Smooth muscle cell (in vitro differentiated cells): ENCODE data around the gene NDUFS4. TPM values are rescaled to one million over a fixed set of nuclear protein-coding genes. Genes with fewer than 3 reads are reported as not detected.
"Not testable (repeated sequence)": the region's sequence is repeated elsewhere in the genome, so short reads cannot be mapped to it uniquely, and the experiment has no call there.

Experiments
- DNase-seq: peaks from one replicate; lab custom pipeline; 2025; ENCODE audit not compliant: unreplicated experiment; lab: John Stamatoyannopoulos, UW
- H2AFZ ChIP-seq: fragments of 200-600 bp; sonication (generic); 2 replicates; pipeline ENCODE4 v1.6.0; 2016; ENCODE audit warnings: antibody characterized with exemption, low read depth, mild to moderate bottlenecking
- H3F3A ChIP-seq: fragments of 200-600 bp; sonication (generic); 2 replicates; pipeline ENCODE4 v1.6.0; 2017; ENCODE audit warnings: antibody characterized with exemption, low read depth
- H3K27ac ChIP-seq: fragments of 200-600 bp; sonication (generic); 2 replicates; pipeline ENCODE4 v1.5.1; 2016; ENCODE audit warnings: low read depth, mild to moderate bottlenecking
- H3K27me3 ChIP-seq: fragments of 200-600 bp; sonication (generic); 2 replicates; pipeline ENCODE4 v1.6.1; 2016; ENCODE audit warnings: low read depth, mild to moderate bottlenecking
- H3K36me3 ChIP-seq: fragments of 200-600 bp; sonication (generic); 2 replicates; pipeline ENCODE4 v1.5.1; 2016; ENCODE audit warnings: low read depth
- H3K4me1 ChIP-seq: fragments of 200-600 bp; sonication (generic); 2 replicates; pipeline ENCODE4 v1.5.1; 2016; ENCODE audit warnings: low read depth
- H3K4me2 ChIP-seq: fragments of 200-600 bp; sonication (generic); 2 replicates; pipeline ENCODE4 v1.6.0; 2016; ENCODE audit warnings: mild to moderate bottlenecking
- H3K4me3 ChIP-seq: fragments of 200-600 bp; sonication (generic); 2 replicates; pipeline ENCODE4 v1.5.1; 2016; ENCODE audit warnings: mild to moderate bottlenecking
- H3K79me2 ChIP-seq: fragments of 200-600 bp; sonication (generic); 2 replicates; pipeline ENCODE4 v1.6.0; 2016; ENCODE audit warnings: low read depth, mild to moderate bottlenecking
- H3K9ac ChIP-seq: fragments of 200-600 bp; sonication (generic); 2 replicates; pipeline ENCODE4 v1.6.0; 2016; ENCODE audit warnings: low read depth
- H3K9me3 ChIP-seq: fragments of 200-600 bp; sonication (generic); replicated peaks from 2 replicates; pipeline ENCODE4 v1.5.1; 2016; ENCODE audit warnings: low read depth
- H4K20me1 ChIP-seq: fragments of 200-600 bp; sonication (generic); 2 replicates; pipeline ENCODE4 v1.6.0; 2016; ENCODE audit warnings: low read depth
- WGBS: methylation state at CpG from one replicate; pipeline ENCODE4 v1.1.7; 2016; ENCODE audit warnings: low lambda C conversion rate; 5-methylcytosine and 5-hydroxymethylcytosine counted together
- polyA plus RNA-seq: library from polyadenylated mRNA; unstranded; fragments of >200 nt; fragmentation: Nextera tagmentation; extraction: Ambion mirVana; gene quantifications from 2 replicates; pipeline ENCODE4 v1.2.1, GENCODE V29; 2016
- total RNA-seq: library from RNA; depleted of rRNA; stranded (reverse); fragments of >200 nt; gene quantifications from 2 replicates; pipeline ENCODE4 v1.2.3, GENCODE V29; 2014
- TF ChIP-seq, protein P1 (sequence below): fragments of 200-600 bp; sonication (generic); IDR thresholded peaks from 2 replicates; pipeline ENCODE4 v1.5.1; 2017; ENCODE audit warnings: borderline replicate concordance, mild to moderate bottlenecking, antibody characterized with exemption; ENCODE audit not compliant: insufficient read depth, poor library complexity, severe bottlenecking

Gene NDUFS4
- total and polyA plus RNA-seq, 2 experiments from 2014 or later, result 182 to 218 TPM

DNA sequence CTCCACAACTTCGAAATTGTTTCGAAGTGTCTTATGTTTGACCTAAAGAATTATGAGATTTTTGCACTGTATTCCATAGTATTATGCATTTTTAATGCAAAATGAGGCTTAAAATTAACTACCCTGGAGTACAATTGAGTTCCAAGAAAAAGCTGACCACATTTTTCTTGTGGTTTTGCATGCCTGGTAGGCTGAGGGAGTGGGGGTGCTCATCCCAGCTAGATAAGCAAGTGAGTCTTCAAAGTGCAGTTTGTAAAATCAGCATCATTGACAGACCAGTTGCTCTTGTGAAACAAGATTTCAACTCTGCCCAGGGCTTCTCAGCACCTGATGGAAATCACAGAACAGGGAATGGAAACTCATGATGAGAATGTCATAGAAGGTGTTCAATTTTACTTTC lies 17.0 kb upstream of the NDUFS4 start:
- no peak overlapping the region for H2AFZ ChIP-seq
- no peaks in the 10 kb centered on the region for H3F3A ChIP-seq

DNA sequence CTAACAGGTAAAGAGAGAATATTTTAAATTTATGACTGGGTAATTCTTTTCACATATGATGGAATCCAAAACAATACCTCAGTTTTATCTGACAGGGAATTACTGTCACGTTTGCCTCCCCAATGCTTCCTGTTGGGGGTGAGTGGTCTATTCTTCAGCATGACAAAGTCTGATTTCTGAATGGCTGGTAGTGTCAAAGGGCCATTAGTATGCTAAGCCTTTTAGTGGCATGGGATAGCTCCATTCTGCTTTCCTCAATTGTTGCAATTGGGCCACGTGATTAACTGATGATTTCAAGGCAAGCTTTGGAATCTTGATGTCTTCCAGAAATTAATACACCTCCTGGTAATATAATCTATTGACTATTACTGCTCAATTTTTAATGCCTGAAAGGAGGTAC lies 14.7 kb upstream of the NDUFS4 start:
- DNase-seq, result no peak
- Histone ChIP-seq H4K20me1 (no peaks in the 10 kb centered on the region), H3K27ac (no peak overlapping the region), H3K9ac (no peak overlapping the region), H3K36me3 (no peaks in the 10 kb centered on the region), H3K4me1 (peaks cover 45% of the 10 kb centered on the region), H3K4me3 (no peak overlapping the region), H3K79me2 (no peaks in the 10 kb centered on the region), H3K4me2 (no peak overlapping the region), H3F3A (no peaks in the 10 kb centered on the region), H2AFZ (no peak overlapping the region), H3K9me3 (no peaks in the 10 kb centered on the region), H3K27me3 (no peaks in the 10 kb centered on the region)
- TF ChIP-seq, protein P1, sequence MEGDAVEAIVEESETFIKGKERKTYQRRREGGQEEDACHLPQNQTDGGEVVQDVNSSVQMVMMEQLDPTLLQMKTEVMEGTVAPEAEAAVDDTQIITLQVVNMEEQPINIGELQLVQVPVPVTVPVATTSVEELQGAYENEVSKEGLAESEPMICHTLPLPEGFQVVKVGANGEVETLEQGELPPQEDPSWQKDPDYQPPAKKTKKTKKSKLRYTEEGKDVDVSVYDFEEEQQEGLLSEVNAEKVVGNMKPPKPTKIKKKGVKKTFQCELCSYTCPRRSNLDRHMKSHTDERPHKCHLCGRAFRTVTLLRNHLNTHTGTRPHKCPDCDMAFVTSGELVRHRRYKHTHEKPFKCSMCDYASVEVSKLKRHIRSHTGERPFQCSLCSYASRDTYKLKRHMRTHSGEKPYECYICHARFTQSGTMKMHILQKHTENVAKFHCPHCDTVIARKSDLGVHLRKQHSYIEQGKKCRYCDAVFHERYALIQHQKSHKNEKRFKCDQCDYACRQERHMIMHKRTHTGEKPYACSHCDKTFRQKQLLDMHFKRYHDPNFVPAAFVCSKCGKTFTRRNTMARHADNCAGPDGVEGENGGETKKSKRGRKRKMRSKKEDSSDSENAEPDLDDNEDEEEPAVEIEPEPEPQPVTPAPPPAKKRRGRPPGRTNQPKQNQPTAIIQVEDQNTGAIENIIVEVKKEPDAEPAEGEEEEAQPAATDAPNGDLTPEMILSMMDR, result no peak
- WGBS, result 22% methylated on average over 2 of the region's 2 CpGs

More for the DNA sequence above, 17.0 kb upstream of the NDUFS4 start:
- H3K36me3 ChIP-seq, result no peaks in the 10 kb centered on the region
- H3K27ac ChIP-seq, result no peak overlapping the region
- H3K79me2 ChIP-seq, result no peaks in the 10 kb centered on the region
- peaks cover 45% of the 10 kb centered on the region for H3K4me1 ChIP-seq
- no peak overlapping the region for H3K9ac ChIP-seq
- WGBS, result 90% methylated on average over 2 of the region's 2 CpGs
- TF ChIP-seq, protein P1, result no peak
- H3K9me3 ChIP-seq, result no peaks in the 10 kb centered on the region
- peak overlapping the region; percentile 11 for H3K4me2 ChIP-seq
- H4K20me1 ChIP-seq, result no peaks in the 10 kb centered on the region
- DNase-seq, result no peak
- no peak overlapping the region for H3K4me3 ChIP-seq
- no peaks in the 10 kb centered on the region for H3K27me3 ChIP-seq

DNA sequence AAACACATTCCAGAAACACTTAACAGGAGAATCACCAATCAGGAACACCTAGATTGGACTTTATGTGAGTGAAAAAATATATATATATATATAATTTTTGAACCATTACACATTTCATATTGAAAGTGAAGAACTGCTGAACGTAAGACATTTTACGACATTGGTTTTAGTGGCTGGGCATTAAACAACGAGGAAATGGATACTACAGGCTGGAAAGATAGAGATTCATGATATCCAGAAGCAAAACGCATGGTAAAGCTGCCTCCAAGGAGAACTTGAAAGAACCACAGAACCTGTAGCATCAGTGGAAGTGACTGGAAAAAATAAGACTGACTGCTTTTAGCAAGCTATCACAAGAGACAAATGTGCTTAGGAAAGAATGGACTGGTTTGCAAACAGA lies 13.2 kb upstream of the NDUFS4 start:
- Histone ChIP-seq H3K27ac (no peak overlapping the region), H2AFZ (no peak overlapping the region), H3K36me3 (no peaks in the 10 kb centered on the region), H3F3A (no peaks in the 10 kb centered on the region), H3K4me1 (peaks cover 45% of the 10 kb centered on the region), H3K4me2 (no peak overlapping the region), H3K9me3 (no peaks in the 10 kb centered on the region), H3K4me3 (no peak overlapping the region), H4K20me1 (no peaks in the 10 kb centered on the region), H3K9ac (no peak overlapping the region), H3K79me2 (no peaks in the 10 kb centered on the region), H3K27me3 (no peaks in the 10 kb centered on the region)
- DNase-seq, result no peak
- TF ChIP-seq, protein P1, result no peak
- 48% methylated on average over 4 of the region's 4 CpGs for WGBS

DNA sequence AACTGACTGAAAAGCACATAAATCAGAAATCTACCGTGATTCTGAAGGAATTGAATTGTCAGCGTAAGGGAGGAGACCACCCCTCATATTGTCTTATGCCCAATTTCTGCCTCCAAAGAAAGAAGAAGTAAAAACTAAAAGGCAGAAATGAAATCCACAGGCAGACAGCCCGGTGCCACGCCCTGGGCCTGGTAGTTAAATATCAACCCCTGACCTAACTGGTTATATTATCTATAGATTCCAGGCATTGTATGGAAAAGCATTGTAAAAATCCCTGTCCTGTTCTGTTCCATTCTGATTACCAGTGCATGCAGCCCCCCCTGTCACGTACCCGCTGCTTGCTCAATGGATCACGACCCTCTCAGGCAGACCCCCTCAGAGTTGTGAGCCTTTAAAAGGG lies 11.9 kb upstream of the NDUFS4 start:
- H3K4me1 ChIP-seq, result peaks cover 36% of the 10 kb centered on the region
- not testable (repeated sequence) for H4K20me1 ChIP-seq, H3K27me3 ChIP-seq, H3K9ac ChIP-seq, H3K36me3 ChIP-seq, H2AFZ ChIP-seq, H3K4me3 ChIP-seq, H3K79me2 ChIP-seq, H3K27ac ChIP-seq, DNase-seq, H3K4me2 ChIP-seq, H3F3A ChIP-seq, H3K9me3 ChIP-seq
- WGBS, result 96% methylated on average over 7 of the region's 7 CpGs
